HG03095 (cell line): Measurements from ENCODE around the gene PTPRN2.

ENCODE experiments used
- ATAC-seq: cut with Tn5 transposase; IDR thresholded peaks from one replicate; pipeline ENCODE4 v1.9.1; 2021; ENCODE audit warnings: moderate library complexity; ENCODE audit not compliant: unreplicated experiment

Gene PTPRN2

DNA sequence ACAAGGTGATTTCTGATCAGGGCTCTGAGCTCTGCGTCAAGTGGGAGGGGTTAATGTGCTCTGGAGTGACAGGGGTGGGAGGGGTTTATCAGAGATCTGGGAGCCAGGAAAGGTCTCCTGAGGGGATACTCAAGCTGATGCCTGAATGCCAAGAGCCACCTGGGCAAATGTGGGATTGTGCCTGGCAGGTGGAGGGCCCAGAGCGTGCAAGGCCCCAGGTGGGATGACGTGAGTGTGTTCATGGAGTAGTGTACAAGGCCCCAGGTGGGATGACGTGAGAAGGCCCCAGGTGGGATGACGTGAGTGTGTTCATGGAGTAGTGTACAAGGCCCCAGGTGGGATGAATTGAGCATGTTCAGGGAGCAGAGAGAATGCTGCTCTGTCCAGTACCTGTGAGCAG is 610.3 kb downstream of the PTPRN2 start:
- ATAC-seq = no peak

DNA sequence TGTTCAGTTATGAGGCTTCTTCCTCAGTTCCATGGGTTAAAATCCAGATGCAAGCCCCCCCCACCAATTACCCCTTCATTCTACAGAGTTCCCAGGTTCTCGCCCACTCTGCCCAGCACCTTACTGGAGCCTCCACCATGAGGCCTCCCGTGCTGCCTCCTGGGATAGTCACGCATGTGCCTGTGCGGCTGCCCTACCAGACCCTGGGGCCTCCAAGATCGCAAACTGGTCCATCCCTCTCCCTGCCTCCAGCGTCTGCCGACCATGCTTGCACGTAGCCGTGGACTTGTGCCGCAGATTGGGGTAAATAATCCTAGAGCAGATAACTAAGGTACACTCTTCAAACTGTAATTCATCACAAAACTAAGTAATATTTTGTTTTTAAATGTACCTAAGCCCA is 611.2 kb downstream of the PTPRN2 start:
- ATAC-seq = no peak

DNA sequence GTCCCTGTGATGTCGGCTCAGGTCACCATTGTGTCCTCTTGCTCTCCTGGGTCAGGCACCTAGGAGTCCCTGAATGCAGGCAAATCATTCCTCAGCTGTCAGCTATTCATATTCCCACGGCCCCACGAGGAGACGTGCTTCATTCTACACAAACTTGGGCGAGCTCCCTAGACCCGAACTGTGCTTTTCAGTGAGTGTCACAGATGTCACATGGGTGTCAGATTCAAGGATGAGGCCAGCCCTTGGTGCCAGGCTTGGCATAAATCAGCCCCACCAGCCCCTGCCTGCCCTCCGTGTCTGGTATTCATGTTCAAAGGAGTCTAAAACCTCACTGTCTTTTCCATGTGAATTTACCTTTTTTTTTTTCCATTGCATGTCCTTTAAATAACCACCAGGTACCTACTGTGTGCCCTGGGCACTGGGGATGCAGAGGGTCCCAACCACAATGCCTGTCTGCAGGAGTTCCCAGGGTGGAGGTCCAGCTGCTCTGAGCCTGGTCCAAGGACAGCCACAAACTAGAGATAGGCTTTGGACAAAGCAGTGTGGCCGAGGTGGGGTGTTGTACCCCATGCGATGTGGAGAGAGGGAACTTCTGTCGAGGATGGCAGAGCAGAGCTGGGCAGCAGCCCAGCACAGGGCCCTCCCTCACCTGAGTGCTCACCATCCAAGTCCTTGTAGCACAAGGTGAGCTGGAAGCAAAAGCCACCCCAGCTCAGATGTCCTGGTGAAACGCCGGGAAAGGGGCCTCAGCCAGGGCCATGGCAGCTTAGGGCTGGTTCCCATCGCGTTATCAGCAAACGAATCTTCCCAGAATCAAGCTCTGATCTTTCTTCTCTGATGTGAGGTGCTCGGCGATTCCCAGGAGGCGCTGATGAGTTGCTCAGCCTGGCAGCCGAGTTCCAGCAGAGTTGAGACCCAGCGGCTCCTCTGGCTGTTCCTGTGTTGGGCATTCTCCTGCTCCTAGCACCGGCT is 611.9 kb downstream of the PTPRN2 start:
- ATAC-seq = no peak

DNA sequence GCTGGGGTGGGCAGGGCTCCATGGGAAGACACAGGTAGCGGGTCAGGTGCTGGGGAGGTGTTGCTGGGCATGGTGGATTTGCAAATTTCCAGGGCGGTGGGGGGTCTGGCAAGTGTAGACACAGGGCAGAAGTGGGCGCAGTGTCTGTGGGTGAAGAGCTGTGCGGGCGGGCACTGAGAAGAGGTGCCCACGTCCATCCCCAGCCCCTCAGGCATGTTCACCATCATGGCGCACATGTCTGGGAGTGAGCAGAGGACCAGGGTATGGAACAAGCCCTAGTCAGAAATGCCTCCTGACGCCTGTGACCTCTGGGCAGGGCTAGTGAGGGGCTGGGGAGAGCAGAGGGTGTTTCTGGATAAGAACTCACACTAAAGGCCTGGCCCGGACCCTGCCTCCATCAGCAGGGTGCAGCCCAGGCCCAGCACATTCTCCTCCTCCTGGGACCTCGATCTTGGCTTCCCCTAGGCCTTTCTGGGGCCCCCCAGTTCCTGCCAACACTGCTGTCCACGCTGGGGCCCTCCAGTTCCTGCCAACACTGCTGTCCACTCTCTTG is 612.9 kb downstream of the PTPRN2 start:
- ATAC-seq = no peak

DNA sequence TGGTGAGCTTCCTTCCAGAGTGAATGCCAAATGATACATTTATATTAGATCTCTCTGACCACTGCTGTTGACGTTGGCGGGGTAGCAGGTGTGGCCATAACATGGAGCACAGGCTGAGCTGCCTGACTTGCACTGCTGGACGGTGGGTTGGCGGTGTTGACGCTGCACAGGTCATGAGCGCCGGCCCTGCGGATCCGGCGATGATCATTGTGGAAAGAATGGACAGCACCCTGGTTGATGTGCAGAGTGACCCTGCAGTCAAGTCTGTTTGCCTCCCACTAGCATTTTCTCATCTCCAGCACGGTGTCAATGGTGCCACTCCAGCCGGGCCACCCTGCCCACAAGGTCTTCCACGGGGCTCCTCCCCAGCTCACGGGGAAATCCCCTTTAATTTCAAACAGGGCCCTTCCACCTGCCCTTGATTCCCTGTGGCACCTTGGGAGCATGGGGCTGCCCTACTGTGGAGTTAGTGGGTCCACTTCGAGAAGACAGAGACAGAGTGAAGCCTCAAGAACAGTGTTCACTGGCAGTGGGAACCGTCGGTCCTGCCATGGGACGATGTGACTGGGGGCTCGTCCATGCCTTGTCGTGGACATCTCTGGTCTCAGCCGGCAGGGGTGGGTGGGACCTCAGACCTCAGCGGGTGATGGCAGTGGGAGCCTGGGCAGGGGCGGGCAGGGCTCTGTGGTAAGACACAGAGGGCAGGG is 613.5 kb downstream of the PTPRN2 start:
- no peak for ATAC-seq

DNA sequence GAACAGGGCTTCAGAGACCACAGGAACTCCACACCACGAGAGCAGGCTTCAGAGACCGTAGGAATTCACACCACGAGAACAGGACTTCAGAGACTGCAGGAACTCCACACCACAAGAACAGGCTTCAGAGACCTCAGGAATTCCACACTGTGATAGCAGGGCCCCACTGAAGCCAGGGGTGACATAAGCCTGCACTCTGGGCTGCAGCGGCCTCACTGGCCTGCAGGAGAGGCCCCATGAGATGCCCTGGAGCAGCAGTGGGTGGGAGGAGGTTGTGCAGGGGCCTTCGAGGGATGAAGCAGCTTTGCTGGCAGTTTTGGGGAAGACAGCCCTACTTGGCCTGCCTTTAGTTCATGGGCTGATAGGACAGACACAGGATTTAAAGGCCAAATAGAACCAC is 614.7 kb downstream of the PTPRN2 start:
- no peak for ATAC-seq

DNA sequence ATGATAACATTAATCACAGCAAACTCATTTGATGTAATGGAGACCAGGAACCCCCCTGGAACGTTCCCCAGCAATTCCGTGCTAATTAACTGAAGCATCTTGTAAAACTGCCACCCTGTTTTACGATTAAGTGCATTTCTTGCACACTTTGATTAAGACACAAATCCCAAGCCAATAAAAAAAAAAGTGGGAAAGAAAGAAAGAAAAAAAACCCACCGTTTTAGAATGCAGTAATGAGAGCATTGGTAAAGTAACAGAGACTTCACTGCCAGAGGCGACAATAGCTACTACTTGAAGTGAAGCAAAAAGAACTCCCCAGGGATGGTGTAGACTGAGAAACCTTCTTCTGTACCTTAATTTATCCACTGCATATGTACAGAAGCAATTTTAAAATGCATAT is 616.1 kb downstream of the PTPRN2 start:
- ATAC-seq = no peak

DNA sequence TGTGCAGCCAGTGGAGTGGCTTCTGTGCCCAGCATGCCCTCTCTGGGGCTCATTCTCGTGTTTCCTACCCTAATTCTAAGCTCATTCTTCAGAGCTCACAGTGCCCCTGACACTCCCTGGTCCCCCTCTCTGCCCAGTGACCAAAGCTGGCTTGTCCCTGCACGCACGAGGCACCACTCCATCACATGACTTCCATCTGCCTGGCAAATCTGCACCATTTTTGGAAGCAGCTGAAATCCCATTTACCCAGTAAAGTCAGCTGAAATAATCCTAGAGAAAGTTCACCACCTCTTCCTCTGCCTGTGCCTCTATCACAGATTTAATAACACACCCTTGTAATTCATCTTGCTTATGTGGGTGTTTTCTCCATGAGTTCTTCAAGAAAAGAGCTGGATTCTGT is 616.9 kb downstream of the PTPRN2 start:
- ATAC-seq = no peak

DNA sequence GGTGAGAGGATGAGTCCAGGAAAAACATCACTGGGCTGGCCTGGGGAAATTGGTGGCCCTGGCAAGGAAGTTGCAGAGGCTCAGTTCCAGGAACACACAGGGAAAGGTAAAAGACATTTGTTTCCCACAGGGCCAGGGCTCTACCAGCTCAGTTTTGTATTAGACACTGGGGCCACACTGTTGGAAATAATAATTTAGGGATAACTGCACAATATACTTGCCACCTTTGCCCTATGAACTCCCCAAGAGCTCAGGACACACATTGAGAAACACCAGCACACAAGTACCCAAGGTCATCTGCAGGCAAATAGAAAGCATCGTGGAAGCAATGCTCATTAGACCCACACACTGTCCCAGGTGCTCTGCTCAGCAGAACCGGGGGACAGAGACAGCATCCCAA is 617.6 kb downstream of the PTPRN2 start:
- no peak for ATAC-seq

DNA sequence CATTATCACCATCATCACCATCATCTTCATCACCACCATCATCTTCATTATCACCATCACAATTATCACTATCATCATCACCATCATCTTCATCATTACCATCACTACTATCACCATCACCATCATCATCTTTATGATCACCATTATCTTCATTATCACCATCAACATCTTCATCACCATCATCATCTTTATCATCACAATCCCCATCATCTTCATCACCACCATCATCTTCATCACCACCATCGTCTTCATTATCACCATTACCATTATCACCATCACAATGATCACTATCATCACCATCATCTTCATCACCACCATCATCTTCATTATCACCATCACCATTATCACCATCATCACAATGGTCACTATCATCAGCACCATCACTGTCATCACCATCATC is 621.1 kb downstream of the PTPRN2 start:
- ATAC-seq = no peak

DNA sequence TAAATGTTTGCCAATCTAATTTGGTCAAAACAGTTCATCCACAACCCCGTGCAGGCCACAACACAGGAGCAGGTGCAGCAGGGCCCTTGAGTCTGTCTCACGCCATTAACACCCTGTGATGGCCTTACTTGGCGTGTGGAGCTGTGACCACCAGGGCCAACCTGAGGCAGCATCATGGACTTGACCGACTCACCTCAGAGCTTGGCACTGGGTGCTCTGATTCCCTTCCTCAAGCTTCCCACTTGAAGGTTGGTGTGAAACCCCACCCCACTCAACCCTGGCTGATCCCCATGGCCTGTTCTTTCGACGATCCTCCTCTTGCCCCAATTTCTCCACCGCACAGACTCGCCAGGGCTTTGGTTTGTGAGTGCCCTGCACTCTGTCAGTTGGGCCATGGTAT is 623.1 kb downstream of the PTPRN2 start:
- ATAC-seq = no peak

DNA sequence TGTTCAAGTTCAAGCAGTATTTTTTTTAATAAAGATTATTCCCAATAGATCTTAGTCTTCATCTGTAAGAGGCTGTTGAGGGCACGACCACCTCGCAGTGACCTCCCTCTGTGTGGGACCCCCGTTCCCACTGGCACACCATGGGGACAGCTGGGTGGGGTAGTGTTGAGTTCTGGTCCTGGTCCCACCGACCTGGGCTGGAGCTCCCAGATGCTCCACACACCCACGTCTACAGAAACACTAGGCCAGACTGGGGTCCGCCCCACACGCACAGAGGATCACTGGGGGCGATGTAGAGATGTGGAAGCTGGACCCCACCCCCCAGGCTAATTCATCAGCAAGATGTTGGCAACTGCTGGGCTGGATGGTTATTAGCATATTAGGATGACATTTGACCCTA is 623.6 kb downstream of the PTPRN2 start:
- no peak for ATAC-seq

DNA sequence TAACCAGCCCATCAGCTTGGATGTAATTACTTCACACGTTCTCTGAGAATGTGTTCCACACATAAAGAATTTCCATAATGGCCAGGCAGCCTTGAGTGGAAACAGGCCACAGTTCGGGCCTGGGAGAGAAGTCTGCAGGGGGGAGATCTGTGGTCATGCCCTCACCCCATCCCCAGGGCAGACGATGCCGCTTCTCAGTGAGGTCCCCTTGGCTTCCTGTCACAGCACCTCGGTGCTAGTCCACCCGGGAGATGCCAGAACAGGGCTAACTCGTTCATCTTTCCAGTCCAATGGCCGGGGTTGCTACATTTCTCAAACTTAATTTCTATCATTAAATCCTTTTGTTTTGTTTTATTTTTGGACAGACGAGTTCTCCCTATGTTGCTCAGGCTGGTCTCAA is 624.1 kb downstream of the PTPRN2 start:
- no peak for ATAC-seq

DNA sequence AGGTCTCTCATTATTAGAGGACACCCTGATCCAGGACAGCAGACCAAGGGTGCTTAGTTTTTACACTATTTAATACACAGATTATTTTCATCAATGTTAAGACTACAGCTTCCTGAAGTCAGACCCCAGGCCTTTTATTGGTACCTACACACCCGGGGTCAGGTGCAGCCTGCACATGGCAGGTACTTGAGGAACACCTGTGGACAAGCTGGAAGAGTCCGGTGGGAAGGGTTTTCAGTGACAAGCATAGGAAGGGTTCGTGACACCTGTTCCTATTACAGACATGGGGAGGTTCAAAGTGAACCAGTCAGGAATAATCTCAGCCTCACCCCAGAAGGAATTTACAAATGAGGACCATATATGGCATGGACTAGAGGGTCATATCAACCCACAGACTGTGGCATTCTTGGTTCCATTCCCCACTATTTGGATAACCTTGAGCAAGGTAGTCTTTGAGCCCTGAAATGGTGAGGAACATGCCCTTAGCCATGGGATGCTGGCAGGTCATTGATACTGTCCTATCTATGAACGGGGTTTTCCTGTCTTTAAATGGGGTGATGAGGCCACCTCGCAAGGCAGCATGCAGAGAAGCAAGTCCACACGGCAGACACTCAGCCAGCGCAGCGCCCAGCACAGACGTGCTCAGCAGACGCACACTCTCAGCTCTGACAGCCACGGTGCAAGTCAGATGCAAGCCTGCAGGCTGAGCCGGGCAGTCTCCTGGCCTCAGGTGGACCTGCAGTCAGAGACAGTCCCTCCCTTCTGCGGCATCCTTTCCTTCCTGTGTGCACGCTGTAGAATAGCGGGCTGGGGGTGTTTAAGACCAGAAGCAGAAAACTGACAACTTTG is 624.9 kb downstream of the PTPRN2 start:
- no peak for ATAC-seq

DNA sequence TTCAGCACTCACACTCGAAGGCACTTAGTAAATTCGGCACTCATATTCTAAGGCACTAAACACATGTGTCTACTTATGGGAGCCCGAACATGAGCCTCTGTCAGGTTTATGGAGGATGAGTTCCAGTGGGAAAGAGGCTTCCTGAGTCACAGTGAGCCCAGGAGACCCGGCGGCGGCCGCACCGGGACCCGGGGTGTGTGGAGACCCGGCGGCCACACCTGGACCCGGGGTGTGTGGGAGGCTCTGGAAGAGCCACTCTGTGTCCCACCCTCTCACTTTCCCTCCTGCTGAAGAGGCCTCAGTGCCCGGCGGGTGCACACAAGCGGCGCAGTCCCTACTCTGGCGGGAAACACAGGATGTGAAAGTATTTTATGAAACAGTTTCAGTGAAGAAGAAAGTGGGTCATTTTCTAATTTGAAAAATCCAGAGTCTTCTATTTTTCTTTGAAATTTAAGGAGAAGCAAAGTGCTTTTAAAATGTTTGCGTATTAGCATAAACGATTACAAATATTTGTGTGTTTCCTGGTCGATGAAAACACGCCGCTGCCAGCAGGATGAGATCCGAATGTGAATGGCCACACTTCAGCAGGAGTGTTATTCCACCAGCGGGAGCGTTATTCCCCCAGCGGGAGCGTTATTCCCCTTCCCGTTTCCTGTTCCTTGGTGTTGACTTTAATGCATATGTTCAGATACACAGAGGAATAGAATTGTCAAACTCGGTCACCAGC is 625.7 kb downstream of the PTPRN2 start:
- ATAC-seq = no peak

DNA sequence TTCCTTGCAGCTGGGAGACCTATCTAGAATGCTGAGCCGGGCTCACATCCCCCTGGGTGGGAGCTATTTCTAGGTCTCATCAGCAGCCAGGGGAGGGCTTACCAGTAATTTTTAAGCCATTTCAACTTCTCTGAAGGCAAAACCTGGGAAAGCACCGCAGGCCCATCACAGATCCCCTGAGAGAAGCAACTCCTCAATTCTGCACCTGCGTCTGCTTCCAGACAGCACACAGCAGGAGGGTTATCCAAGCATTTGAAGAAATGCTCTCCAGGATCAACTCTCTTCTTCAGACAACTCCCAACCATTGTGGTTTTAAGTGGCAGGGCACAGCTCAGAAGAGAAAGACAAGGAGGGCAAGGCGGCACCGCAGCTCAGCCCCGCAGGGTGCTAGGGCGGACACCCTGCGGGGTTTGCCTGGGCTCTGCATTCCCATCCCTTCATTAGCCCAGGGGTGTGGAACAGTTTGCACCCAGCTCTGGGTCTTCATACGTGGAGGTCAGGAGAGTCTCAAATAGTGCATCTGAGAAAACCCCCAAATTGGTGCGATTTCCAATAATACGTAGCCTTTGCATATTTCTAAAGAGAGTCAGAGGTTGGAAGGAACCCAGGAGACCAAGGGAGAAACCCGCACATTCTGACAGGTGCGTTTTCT is 632.1 kb downstream of the PTPRN2 start:
- no peak for ATAC-seq

DNA sequence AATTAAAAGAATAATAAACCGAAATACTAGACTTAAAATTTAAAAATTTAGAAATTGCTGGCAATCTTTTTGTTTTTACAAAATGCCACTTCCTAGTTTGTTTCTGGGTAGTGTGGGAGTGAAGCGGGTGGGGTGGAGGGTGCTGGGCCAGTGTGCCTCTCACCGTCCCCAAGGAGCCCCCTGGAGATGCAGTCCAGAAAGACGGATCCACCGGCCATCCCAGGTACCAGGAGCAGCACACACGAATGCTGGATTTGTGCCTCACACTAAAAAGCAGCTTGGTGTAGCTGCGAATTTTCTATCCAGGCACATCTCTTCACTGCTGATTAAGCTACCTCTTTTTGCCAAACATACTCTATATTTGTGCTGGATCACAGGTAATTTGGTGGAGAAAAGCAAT is 632.7 kb downstream of the PTPRN2 start:
- no peak for ATAC-seq

DNA sequence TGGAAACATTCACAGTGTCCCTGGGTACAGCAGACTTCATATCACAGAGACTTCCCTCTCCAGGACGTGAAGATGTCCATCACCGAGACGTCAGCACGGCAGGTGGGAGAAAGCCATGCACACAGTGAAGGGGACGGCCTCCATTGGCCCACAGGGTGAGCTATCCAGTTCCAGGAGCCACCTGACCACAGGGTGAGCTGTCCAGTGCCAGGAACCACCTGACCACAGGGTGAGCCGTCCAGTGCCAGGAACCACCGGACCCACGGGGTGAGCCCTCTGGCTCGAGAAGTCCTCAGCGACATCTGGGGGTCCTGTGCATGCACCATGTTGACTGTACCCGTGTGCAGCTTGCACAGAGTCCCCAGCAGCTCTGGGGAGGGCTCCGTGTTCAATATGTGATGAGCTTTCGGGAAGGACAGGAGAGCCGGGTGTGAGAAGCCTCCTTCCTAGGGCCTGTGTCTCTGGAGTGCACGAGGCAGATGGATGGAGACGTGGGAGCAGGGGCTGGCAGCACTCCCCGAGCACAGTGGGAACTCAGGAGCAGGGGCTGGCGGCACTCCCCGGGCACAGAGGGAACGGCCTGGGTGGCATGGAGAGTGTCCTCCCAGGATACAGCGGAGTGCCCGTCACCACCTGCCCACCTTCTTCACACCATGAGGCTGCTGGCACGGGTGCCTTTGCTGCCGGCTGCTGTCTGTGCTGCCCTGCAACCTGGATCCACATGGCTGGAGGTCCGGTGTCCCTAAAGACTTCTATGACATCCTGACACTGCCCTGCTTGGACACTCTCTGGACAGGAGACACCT is 634.6 kb downstream of the PTPRN2 start:
- no peak for ATAC-seq

DNA sequence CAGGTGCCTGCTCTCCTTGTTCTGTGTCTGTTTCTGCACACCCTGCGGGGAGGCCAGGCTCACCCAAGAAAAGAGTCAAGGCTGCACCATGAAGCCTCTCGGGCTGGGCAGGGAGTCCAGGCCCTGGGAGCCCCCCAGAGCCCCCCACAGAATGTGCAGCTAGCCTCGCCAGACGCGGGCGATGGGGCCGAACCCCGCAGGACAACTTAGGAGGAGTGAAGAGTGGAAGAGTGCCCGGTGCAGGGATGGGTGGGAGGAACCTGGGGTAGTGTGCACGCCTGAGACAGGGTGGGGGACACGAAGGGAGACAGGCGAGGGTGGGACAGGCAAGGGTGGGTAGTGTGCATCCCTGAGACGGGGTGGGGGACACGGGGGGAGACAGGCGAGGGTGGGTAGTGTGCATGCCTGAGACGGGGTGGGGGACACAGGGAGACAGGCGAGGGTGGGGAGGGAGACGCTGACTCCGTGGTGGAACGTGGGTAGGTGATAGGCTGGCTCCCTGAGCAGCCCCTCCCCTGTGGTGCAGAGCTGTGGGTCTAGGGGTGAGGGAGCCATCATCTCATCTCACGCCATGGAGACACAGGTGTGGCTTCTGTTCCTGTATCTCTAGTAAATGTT is 635.5 kb downstream of the PTPRN2 start:
- no peak for ATAC-seq
